ENCODE data around the gene UCP2. TPM values are rescaled to one million over a fixed set of nuclear protein-coding genes. Genes with fewer than 3 reads are reported as not detected.

Gene UCP2
- total and polyA plus RNA-seq, 7 donors = 11.8 to 99.5 (median 74.5) TPM

DNA sequence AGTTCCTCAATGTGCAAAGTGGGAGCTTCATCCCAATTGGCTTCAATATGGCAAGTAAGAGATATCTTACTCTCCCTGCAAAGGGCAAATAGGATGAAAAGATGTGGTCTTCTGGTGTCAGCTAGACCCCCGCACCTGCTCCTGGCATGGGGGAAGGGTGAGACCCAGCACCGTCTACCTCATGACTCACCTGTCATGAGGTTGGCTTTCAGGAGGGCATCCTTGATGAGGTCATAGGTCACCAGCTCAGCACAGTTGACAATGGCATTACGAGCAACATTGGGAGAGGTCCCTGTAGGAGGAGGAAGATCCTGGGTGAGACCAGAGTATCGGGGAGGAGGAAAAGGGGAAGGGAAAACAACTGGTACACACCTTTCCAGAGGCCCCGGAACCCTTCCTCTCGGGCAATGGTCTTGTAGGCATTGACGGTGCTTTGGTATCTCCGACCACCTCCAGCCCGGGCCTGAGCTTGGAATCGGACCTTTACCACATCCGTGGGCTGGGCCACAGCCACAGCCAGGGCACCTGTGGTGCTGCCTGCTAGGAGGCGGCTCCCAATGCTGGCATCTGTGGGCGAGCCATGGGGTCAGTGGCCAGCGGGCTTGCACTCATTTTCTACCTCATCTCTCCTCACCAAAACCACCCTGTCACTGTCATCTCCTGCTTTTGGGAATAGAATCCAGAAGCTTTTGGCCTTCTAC is 6.0 kb downstream of the UCP2 start:
- WGBS, 3 donors = 92 to 93% (median 92%) methylated on average over 14 of the region's 14 CpGs
- DNase-seq = peak in 1 of 2 donors; percentile 23
- no peak for ATAC-seq
- TF ChIP-seq, protein P1, sequence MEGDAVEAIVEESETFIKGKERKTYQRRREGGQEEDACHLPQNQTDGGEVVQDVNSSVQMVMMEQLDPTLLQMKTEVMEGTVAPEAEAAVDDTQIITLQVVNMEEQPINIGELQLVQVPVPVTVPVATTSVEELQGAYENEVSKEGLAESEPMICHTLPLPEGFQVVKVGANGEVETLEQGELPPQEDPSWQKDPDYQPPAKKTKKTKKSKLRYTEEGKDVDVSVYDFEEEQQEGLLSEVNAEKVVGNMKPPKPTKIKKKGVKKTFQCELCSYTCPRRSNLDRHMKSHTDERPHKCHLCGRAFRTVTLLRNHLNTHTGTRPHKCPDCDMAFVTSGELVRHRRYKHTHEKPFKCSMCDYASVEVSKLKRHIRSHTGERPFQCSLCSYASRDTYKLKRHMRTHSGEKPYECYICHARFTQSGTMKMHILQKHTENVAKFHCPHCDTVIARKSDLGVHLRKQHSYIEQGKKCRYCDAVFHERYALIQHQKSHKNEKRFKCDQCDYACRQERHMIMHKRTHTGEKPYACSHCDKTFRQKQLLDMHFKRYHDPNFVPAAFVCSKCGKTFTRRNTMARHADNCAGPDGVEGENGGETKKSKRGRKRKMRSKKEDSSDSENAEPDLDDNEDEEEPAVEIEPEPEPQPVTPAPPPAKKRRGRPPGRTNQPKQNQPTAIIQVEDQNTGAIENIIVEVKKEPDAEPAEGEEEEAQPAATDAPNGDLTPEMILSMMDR (IDR thresholded peaks at IDR 0.05) = no peak
- intact Hi-C loops (cut with DNase I) = no loop called here
- Histone ChIP-seq H3K9me3 (no peaks in the 10 kb centered on the region), H3K4me3 (no peak overlapping the region), H3K27ac (no peak overlapping the region), H3K27me3 (ENCODE audit: insufficient read depth in 3 of 3, low read length in 2 of 3) (no peaks in the 10 kb centered on the region), H3K4me1 (peaks cover 15% of the 10 kb centered on the region), H3K36me3 (ENCODE audit: insufficient read depth in 1 of 2, low read depth in 1 of 2) (peaks cover 0 to 70% of the 10 kb centered on the region in 2 donors)

DNA sequence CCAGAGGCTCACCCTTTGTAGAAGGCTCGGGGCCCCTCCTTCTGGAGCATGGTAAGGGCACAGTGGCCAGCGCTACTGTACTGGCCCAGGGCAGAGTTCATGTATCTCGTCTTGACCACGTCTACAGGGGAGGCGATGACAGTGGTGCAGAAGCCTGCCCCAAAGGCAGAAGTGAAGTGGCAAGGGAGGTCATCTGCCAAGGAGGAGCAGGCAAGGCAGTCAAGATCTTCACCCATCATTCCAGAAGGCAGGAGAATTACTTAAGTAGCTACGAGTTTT is 7.2 kb downstream of the UCP2 start:
- H3K27ac ChIP-seq = no peak overlapping the region
- WGBS, 3 donors = 86 to 95% (median 91%) methylated on average over 6 of the region's 6 CpGs
- no peaks in the 10 kb centered on the region for H3K9me3 ChIP-seq
- peak in 1 of 2 donors; percentile 20 for DNase-seq
- H3K27me3 ChIP-seq (ENCODE audit: insufficient read depth in 3 of 3, low read length in 2 of 3) = no peaks in the 10 kb centered on the region
- peaks cover 5% of the 10 kb centered on the region for H3K4me1 ChIP-seq
- H3K36me3 ChIP-seq (ENCODE audit: insufficient read depth in 1 of 2, low read depth in 1 of 2) = peaks cover 0 to 60% of the 10 kb centered on the region in 2 donors
- intact Hi-C loops (cut with DNase I) = no loop called here
- ATAC-seq = no peak
- TF ChIP-seq, protein P1 (IDR thresholded peaks at IDR 0.05) = no peak
- H3K4me3 ChIP-seq = no peak overlapping the region

DNA sequence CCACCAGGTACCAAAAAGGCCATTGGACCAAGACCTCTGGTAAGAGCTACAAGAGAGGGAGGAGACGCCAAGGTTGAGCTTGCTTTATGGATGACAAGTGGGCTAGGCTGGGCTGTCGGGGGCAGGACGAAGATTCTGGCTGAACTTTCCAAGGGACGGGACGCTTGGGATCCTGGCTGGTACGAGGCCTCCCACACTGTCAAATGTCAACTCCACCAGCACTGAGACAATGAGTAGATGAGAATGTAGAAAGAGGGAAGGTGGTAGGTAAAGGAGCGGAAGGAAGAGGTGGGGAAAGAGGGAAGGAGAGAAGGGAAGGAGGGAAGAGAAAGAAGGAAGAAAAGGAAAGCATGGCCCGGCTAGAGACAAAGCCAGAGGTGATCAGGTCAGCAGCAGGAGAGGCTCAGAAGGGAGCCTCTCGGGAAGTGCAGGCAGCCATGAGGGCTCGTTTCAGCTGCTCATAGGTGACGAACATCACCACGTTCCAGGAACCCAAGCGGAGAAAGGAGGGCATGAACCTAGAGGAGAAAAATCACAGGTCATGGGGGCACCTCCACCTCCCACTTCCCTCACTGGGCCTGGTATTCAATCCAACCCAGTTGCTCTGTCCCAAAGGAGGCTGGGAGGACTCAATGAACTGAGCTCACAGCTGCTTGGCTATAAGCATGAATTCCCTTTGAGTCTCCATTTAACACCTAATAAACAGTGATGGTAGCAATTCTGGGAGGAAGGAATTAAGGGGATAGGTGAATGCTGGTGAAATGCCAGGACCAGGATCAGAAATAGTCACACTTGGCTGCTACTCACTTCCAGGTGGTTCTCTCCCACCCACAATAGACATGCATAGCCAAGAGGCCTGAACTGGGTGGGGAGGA is 7.8 kb downstream of the UCP2 start:
- 85 to 91% (median 90%) methylated on average over 13 of the region's 13 CpGs for WGBS, 3 donors
- TF ChIP-seq, protein P1 (IDR thresholded peaks at IDR 0.05) = no peak
- DNase-seq = peak in 1 of 2 donors; percentile 6
- Histone ChIP-seq H3K9me3 (no peaks in the 10 kb centered on the region), H3K36me3 (ENCODE audit: insufficient read depth in 1 of 2, low read depth in 1 of 2) (peaks cover 0 to 55% of the 10 kb centered on the region in 2 donors), H3K27ac (no peak overlapping the region), H3K4me1 (no peaks in the 10 kb centered on the region), H3K27me3 (ENCODE audit: insufficient read depth in 3 of 3, low read length in 2 of 3) (no peaks in the 10 kb centered on the region), H3K4me3 (no peak overlapping the region)
- no peak for ATAC-seq
- intact Hi-C loops (cut with DNase I) = no loop called here

DNA sequence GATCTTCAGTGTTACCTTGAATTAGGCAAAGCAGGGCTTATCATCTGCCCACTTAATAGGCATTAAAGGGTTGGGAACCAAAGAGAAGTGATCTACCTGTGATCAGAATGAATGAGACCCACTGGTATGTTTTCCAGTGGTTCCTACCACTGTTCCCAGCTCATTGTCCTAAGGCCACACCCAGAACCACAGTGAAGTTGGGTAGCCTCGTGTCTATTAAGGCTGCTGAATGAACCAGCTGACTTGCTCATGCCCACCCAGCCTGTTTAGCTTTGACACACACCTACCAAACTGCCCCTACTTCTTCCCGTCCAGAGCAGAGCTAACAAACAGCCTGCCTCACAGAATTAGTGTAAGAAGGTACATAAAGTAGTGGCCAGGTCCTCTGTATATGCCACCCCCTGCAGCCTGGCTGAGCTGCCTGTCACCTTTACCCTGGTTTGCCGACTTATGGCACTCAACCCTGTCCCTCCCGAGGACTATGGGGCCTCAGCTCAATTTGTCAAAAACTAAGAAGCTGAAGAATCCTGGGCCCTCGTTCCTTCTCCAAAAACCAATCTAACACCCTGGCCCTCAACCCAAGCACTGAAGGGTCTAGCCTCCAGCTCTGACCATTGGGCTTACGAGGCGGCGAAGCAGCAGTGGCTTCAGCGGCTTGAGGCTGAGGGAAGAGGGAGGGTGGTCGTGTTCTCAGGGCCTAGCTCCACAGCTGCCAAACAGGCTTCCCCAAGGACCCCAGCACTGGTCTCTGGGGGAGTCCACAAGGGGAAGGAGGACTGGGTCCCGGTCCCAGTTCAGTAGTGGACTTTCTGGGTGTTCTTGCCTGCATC is 9.8 kb downstream of the UCP2 start:
- ATAC-seq (no peak), DNase-seq (peak in 1 of 2 donors; percentile 48)
- peaks cover 0 to 37% of the 10 kb centered on the region in 2 donors for H3K36me3 ChIP-seq (ENCODE audit: insufficient read depth in 1 of 2, low read depth in 1 of 2)
- H3K4me1 ChIP-seq = no peaks in the 10 kb centered on the region
- no peaks in the 10 kb centered on the region for H3K27me3 ChIP-seq (ENCODE audit: insufficient read depth in 3 of 3, low read length in 2 of 3)
- intact Hi-C loops (cut with DNase I) = no loop called here
- no peaks in the 10 kb centered on the region for H3K9me3 ChIP-seq
- H3K27ac ChIP-seq = no peak overlapping the region
- TF ChIP-seq, protein P1 (IDR thresholded peaks at IDR 0.05) = no peak
- H3K4me3 ChIP-seq = no peak overlapping the region
- 82 to 86% (median 82%) methylated on average over 11 of the region's 11 CpGs for WGBS, 3 donors
